Measurements from ENCODE around the gene AHCTF1.
"Not testable (repeated sequence)": the region's sequence is repeated elsewhere in the genome, so short reads cannot be mapped to it uniquely, and the experiment has no call there.

GRCh38 chr1:246885389-246885788 is 46.4 kb downstream of the AHCTF1 start:
- TF ChIP-seq CTCF (IDR thresholded peaks at IDR 0.05; ENCODE audit: low read depth, low read length); EZH2phosphoT487 (IDR thresholded peaks at IDR 0.05; ENCODE audit: low read depth): not testable (repeated sequence)

Measured in OCI-LY3 (cell line).